Osteoblast (primary cell): ENCODE results near the gene BCL2L2. TPM values are rescaled to one million over a fixed set of nuclear protein-coding genes. Genes with fewer than 3 reads are reported as not detected.

Source experiments
- DNase-seq: peaks from one replicate; pipeline ENCODE4 v3.0.0; 2011; ENCODE audit warnings: low spot score, mixed read lengths; ENCODE audit not compliant: insufficient read length; ENCODE audit errors: missing footprints
- H2AFZ ChIP-seq: 2 replicates; pipeline ENCODE4 v1.6.0; 2011; ENCODE audit warnings: mild to moderate bottlenecking, low read length
- H3K27ac ChIP-seq: 2 replicates; pipeline ENCODE4 v1.5.1; 2011; ENCODE audit warnings: mild to moderate bottlenecking, low read depth, low read length, moderate library complexity
- H3K27me3 ChIP-seq: 2 replicates; pipeline ENCODE4 v1.6.0; 2012; ENCODE audit warnings: mild to moderate bottlenecking, control low read depth, inconsistent platforms, low read length, moderate library complexity; ENCODE audit not compliant: insufficient read depth
- H3K36me3 ChIP-seq: 2 replicates; pipeline ENCODE4 v1.5.1; 2011; ENCODE audit warnings: mild to moderate bottlenecking, low read length, control low read depth, moderate library complexity; ENCODE audit not compliant: insufficient read depth
- H3K4me1 ChIP-seq: 2 replicates; pipeline ENCODE4 v1.5.1; 2011; ENCODE audit warnings: mild to moderate bottlenecking, low read length, control low read depth, moderate library complexity; ENCODE audit not compliant: insufficient read depth
- H3K4me2 ChIP-seq: 2 replicates; pipeline ENCODE4 v1.6.0; 2011; ENCODE audit warnings: mild to moderate bottlenecking, low read length; ENCODE audit not compliant: insufficient read depth
- H3K4me3 ChIP-seq: fragments of 200-600 bp; sonication (generic); 3 replicates; pipeline ENCODE4 v1.5.1; 2012; ENCODE audit warnings: mild to moderate bottlenecking, low read length, inconsistent platforms; ENCODE audit not compliant: insufficient read depth
- H3K79me2 ChIP-seq: 2 replicates; pipeline ENCODE4 v1.6.0; 2012; ENCODE audit warnings: mild to moderate bottlenecking, low read length, control low read depth, inconsistent platforms; ENCODE audit not compliant: insufficient read depth
- H3K9me3 ChIP-seq: 2 replicates; pipeline ENCODE4 v1.5.1; 2011; ENCODE audit warnings: low read depth, low read length, control low read depth
- H4K20me1 ChIP-seq: 2 replicates; pipeline ENCODE4 v1.6.0; 2012; ENCODE audit warnings: mild to moderate bottlenecking, low read length, control low read depth; ENCODE audit not compliant: insufficient read depth
- total RNA-seq: library from RNA; depleted of rRNA; stranded (reverse); fragments of >200 nt; gene quantifications from 2 replicates; pipeline ENCODE4 v1.2.3, GENCODE V29; 2012
- TF ChIP-seq, protein P1 (sequence below): IDR thresholded peaks from 2 replicates; pipeline ENCODE4 v1.5.1; 2011; ENCODE audit warnings: mild to moderate bottlenecking, low read depth, low read length, moderate library complexity; ENCODE audit errors: extremely low read depth

Gene BCL2L2
- total RNA-seq, 1 donor = 19.5 TPM

DNA sequence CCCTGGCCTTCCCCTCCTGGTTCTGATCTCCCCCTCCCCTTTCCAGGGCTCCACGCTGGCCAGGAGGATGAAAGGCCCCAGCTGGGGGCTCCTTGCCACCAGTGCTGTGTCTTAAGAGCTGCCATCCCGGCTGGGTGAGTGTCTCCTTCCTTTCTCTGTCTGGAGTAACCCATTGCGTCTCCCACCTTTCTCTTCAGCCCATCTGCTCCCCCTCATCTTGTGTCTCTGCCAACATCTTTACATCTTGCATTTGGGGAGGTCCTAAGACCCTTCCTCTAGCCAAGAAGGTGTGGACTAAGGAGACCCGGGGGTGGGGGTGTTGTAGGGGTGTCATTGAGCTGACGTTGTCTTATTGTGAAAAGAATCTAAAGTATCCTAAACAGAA, 505 bp downstream of the BCL2L2 start:
- Histone ChIP-seq H3K79me2 (peaks cover 54% of the 10 kb centered on the region), H3K4me1 (peaks cover 44% of the 10 kb centered on the region)

DNA sequence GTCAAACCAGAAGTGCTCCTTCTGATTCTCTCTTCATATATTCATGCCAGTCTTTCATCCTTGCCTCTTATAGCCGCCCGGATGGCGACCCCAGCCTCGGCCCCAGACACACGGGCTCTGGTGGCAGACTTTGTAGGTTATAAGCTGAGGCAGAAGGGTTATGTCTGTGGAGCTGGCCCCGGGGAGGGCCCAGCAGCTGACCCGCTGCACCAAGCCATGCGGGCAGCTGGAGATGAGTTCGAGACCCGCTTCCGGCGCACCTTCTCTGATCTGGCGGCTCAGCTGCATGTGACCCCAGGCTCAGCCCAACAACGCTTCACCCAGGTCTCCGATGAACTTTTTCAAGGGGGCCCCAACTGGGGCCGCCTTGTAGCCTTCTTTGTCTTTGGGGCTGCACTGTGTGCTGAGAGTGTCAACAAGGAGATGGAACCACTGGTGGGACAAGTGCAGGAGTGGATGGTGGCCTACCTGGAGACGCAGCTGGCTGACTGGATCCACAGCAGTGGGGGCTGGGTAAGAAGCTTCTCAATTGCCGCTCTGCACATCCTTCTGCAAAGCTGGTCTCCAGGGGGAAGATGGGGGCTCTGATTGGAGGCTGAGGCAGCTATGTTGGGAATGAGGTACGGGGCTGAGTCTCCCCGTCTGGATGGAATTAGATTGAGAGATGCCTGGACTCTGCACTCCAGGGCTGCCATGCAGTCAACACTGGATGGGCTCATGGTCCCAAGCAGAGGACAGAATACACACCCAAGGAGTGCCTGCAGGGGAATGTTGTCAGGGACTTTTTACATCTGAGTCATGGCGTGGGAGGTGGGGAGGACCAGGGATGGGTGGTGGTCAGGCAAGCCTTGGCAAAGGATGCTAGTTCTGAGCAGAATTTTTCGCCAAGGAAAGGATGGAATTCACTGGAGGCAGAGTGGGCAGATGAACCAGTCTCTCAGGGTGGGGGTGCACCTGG, 1.3 kb downstream of the BCL2L2 start:
- Histone ChIP-seq H3K36me3 (peaks cover 38% of the 10 kb centered on the region), H3K27me3 (no peaks in the 10 kb centered on the region), H3K27ac (peak overlapping the region; percentile 89), H3K79me2 (peaks cover 61% of the 10 kb centered on the region), H3K4me2 (peak overlapping the region; percentile 82), H2AFZ (no peak overlapping the region), H3K4me1 (peaks cover 40% of the 10 kb centered on the region), H3K4me3 (peak overlapping the region; percentile 81), H3K9me3 (no peaks in the 10 kb centered on the region), H4K20me1 (peaks cover 38% of the 10 kb centered on the region)
- no peak for DNase-seq
- TF ChIP-seq, protein P1, sequence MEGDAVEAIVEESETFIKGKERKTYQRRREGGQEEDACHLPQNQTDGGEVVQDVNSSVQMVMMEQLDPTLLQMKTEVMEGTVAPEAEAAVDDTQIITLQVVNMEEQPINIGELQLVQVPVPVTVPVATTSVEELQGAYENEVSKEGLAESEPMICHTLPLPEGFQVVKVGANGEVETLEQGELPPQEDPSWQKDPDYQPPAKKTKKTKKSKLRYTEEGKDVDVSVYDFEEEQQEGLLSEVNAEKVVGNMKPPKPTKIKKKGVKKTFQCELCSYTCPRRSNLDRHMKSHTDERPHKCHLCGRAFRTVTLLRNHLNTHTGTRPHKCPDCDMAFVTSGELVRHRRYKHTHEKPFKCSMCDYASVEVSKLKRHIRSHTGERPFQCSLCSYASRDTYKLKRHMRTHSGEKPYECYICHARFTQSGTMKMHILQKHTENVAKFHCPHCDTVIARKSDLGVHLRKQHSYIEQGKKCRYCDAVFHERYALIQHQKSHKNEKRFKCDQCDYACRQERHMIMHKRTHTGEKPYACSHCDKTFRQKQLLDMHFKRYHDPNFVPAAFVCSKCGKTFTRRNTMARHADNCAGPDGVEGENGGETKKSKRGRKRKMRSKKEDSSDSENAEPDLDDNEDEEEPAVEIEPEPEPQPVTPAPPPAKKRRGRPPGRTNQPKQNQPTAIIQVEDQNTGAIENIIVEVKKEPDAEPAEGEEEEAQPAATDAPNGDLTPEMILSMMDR = no peak

More for the DNA sequence above, 505 bp downstream of the BCL2L2 start:
- Histone ChIP-seq H3K36me3 (peaks cover 32% of the 10 kb centered on the region), H3K4me3 (peak overlapping the region; percentile 81), H3K9me3 (no peaks in the 10 kb centered on the region), H3K27ac (peak overlapping the region; percentile 89), H4K20me1 (peaks cover 38% of the 10 kb centered on the region), H2AFZ (peak overlapping the region; percentile 95), H3K4me2 (peak overlapping the region; percentile 82), H3K27me3 (no peaks in the 10 kb centered on the region)
- peak; percentile 83 for DNase-seq
- TF ChIP-seq, protein P1 = no peak

DNA sequence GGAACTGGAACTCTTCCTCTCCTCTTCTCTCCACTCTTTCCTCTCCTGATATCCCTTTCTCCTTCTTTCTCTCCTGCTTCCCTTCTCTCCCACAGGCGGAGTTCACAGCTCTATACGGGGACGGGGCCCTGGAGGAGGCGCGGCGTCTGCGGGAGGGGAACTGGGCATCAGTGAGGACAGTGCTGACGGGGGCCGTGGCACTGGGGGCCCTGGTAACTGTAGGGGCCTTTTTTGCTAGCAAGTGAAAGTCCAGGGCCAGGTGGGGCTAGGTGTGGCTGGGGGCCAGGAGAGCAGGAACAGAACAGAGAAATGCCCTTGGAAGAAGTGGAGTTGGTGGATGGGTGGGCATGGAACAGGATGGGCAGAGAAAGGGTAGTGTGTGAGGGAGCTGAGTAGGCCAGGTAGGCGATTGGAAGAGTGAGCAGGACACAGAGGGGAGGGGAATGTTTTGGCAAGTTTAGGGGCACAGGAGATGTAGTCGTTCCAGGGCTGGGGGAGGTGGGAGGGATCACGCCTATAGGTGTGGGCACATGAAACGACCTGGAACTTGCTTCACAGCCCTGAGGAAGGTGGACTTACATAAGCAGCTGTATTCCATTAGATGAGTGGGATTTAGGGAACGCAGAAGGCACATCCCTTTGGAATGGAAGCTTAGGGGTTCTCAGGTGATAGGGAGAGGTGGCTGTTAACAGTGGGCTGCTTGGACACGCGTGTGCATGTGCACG, 2.2 kb downstream of the BCL2L2 start:
- TF ChIP-seq, protein P1 = no peak
- Histone ChIP-seq H3K27ac (no peak overlapping the region), H3K4me1 (peaks cover 39% of the 10 kb centered on the region), H3K79me2 (peaks cover 66% of the 10 kb centered on the region), H3K9me3 (no peaks in the 10 kb centered on the region), H3K4me3 (peak overlapping the region; percentile 81), H3K36me3 (peaks cover 42% of the 10 kb centered on the region), H3K4me2 (peak overlapping the region; percentile 82), H3K27me3 (no peaks in the 10 kb centered on the region), H4K20me1 (peaks cover 38% of the 10 kb centered on the region), H2AFZ (no peak overlapping the region)
- no peak for DNase-seq

DNA sequence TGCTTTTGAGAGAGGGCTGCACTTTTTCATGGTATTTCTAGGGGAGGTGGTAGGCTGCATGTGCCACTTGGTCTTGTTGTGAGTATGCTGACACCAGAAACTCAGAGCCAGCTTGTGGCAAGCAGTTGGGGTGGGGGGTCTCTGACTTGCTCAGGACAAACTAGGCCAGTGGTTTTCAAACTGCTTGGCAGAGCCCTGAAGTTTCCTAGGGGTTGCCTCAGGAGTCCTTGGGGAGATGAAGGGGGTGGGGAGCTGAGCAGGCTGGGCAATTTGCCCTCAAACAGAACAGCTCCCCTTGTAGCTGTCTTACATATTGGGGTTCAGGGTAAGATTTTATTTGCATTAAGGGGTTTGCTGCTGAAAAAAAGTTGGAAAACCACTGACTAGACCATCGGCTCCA, 3.9 kb downstream of the BCL2L2 start:
- TF ChIP-seq, protein P1 = no peak
- Histone ChIP-seq H3K27me3 (no peaks in the 10 kb centered on the region), H2AFZ (no peak overlapping the region), H4K20me1 (peaks cover 38% of the 10 kb centered on the region), H3K4me3 (no peak overlapping the region), H3K9me3 (no peaks in the 10 kb centered on the region), H3K4me2 (peak overlapping the region; percentile 4), H3K36me3 (peaks cover 46% of the 10 kb centered on the region), H3K4me1 (peaks cover 39% of the 10 kb centered on the region), H3K79me2 (peaks cover 71% of the 10 kb centered on the region), H3K27ac (no peak overlapping the region)
- DNase-seq = no peak
